ENCODE data around the gene EBI3.
"Not testable (repeated sequence)": the region's sequence is repeated elsewhere in the genome, so short reads cannot be mapped to it uniquely, and the experiment has no call there.

DNA sequence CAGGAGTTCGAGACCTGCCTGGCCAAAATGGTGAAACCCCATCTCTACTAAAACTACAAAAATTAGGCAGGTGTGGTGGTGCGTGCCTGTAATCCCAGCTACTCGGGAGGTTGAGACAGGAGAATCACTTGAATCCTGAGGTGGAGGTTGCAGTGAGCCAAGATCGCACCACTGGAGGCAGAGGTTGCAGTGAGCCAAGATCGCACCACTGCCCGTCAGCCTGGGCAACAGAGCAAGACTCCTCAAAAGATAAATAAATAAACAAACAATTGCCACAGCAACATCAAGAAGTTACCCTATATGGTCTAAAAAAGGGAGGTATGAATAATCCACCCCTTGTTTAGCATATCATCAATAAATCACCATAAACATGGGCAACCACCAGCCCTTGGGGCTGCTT lies 16.6 kb downstream of the EBI3 start:
- TF ChIP-seq, protein P1, sequence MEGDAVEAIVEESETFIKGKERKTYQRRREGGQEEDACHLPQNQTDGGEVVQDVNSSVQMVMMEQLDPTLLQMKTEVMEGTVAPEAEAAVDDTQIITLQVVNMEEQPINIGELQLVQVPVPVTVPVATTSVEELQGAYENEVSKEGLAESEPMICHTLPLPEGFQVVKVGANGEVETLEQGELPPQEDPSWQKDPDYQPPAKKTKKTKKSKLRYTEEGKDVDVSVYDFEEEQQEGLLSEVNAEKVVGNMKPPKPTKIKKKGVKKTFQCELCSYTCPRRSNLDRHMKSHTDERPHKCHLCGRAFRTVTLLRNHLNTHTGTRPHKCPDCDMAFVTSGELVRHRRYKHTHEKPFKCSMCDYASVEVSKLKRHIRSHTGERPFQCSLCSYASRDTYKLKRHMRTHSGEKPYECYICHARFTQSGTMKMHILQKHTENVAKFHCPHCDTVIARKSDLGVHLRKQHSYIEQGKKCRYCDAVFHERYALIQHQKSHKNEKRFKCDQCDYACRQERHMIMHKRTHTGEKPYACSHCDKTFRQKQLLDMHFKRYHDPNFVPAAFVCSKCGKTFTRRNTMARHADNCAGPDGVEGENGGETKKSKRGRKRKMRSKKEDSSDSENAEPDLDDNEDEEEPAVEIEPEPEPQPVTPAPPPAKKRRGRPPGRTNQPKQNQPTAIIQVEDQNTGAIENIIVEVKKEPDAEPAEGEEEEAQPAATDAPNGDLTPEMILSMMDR (IDR thresholded peaks at IDR 0.05): not testable (repeated sequence)
- TF ChIP-seq POLR2A (IDR thresholded peaks at IDR 0.05): not testable (repeated sequence)

All from adrenal gland (tissue), 5 donors.